HG03039 (cell line): ENCODE results near the gene KRT75.

Experiments
- ATAC-seq: cut with Tn5 transposase; IDR thresholded peaks from one replicate; pipeline ENCODE4 v1.9.1; 2021; ENCODE audit warnings: mild to moderate bottlenecking, moderate library complexity; ENCODE audit not compliant: unreplicated experiment

The KRT75 gene

GRCh38 chr12:52395761-52396434, 38.3 kb downstream of the KRT75 start:
- no peak for ATAC-seq

GRCh38 chr12:52394836-52395405, 39.2 kb downstream of the KRT75 start:
- no peak for ATAC-seq

- no peak for ATAC-seq
Observed at GRCh38 chr12:52392465-52393007, 41.6 kb downstream of the KRT75 start.

- ATAC-seq = no peak
Observed at GRCh38 chr12:52391618-52392002, 42.6 kb downstream of the KRT75 start.

GRCh38 chr12:52390739-52391617, 43.2 kb downstream of the KRT75 start:
- ATAC-seq = no peak

GRCh38 chr12:52389313-52390207, 44.6 kb downstream of the KRT75 start:
- no peak for ATAC-seq

DNA sequence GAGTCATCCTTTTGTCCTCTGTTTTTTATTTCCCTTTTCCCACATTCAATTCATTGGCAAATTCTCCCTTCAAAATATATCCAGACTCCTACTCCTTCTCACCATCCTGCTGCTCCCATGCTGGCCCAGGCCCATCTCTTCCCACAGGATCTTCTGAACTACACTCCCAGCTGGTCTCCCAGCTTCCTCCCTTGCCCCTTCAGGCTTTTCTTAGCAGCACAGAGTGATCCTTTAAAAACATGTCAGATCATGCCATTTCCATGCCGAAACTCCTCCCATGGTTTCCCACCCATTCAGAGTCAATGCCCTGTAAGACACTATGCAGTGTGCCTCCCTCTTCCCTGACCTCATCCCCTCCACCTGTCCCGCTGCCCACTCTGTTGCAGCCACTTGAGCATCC, 46.3 kb downstream of the KRT75 start:
- ATAC-seq = no peak

DNA sequence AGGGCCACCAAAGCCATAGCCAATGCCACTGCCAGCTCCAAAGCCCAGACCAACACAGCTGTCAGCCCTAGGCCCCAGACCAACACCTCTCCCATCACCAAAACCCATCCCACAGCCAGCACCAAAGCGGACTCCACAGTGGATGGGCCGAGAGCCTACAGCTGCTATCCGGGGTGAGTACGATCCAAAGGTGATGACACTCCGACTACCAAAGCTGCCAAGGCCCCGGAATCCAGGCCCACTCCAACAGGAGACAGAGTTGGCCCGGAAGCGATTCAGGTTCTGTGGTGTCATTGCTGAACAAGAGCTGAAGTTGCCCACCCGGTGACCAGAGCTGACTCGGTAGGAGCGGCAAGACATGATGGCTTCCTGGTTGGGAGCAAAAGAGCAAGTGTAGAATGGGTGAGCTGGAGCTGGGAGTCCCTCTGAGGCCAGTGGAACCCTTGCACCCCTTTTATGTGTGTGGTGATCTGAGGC, 48.9 kb downstream of the KRT75 start, which contains the start of gene KRT84:
Gene KRT84, minus strand, starts transcription at position 427 of the 477 bp plus-strand sequence. Its CDS starts 67 bp downstream, at position 360.
- no peak for ATAC-seq

DNA sequence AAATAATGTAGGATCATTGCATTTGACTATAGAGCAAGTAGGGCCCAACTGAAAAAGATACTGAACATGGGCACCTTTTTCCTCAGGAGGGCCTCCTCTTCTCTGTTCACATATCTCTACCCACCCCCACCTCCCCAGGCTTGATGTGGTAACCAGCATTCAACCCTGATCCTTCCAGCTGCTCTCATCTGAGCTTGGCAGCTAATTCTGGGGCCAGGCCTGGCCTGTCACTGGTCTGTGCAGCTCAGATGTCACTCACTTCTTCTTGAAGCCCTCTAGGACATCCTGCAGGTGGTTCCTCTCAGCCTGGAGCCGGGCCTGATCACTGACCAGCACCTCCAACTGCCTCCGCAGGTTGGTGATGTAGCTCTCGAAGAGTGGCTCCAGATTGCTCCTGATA, 50.8 kb downstream of the KRT75 start:
- ATAC-seq = no peak

- ATAC-seq = no peak
Observed at GRCh38 chr12:52382854-52383253, 51.3 kb downstream of the KRT75 start.

- ATAC-seq = no peak
Observed at GRCh38 chr12:52381206-52381605, 53.0 kb downstream of the KRT75 start.

GRCh38 chr12:52380271-52380694, 53.9 kb downstream of the KRT75 start:
- ATAC-seq = no peak

GRCh38 chr12:52379536-52379935, 54.6 kb downstream of the KRT75 start:
- no peak for ATAC-seq

DNA sequence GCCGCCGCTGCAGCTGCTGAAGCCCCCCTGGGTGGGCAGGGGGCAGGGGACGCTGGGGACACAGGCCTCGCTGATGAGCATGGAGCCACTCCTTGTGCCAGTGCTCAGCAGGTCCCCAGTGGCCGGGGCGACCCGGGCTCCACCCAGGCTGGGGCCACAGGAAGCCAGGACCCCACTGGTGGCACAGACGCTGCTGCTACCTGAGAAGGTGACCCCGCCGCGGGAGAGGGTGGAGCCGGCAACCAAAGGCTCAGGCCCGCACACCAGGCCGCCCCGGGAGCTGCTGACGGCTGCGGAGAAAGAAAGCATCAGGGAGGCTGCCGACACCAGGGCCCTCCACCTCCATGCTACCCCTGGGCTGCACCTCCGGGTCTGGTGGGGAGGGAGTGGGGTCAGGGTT, 56.1 kb downstream of the KRT75 start:
- no peak for ATAC-seq

DNA sequence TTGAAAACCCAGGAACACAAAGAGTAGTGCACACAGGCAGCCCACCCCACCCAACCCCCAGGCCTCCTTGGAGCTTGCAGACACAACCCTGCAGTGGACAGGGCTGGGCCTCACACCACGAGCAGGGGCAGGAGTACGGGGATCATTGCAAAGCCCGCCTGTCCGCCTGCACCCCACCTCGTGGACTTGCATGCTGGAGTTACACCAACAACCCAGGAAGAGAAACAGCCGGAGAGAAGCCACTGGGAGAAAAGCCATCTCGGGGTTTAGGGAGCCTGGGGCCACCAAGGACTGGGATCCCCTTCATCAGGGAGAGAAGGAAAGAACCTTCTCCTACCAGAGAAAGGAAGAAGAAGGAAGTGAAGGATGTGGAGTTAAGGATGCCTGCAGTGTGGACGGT, 56.9 kb downstream of the KRT75 start:
- ATAC-seq = no peak
